ENCODE measurements around the gene PAWR.
"Not testable (repeated sequence)": the region's sequence is repeated elsewhere in the genome, so short reads cannot be mapped to it uniquely, and the experiment has no call there.

PAWR gene

DNA sequence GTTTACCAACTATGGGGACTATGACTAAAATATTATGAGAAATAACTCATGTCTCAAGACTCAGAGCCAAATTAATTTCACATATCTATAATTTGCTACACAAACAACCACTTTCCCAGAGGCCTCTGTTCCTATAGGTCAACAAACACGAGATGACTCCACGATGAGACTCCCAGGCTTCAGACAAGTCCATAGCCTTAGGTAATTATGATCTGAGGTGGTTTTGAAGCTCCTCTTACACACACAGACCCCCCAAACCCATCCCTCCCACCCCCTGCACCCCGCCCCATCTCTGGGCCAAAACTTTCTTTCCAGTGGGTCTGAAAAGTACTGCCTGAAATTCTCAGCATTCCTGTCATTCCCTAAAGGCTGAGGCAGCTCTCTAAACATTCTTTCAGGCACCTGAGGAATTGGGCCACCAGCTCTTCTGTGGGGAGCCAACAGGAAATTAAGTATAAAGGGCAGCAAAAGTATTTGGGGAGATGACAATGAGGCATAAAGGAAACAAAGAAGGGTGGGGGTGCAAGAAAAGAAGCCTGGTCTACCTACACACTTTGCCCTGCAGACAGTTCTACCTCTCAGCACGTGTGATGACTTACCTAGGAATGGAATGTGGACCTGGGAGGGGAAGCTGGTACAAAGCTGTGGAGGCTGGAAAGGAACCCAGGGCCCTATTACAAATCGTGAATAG is 143.6 kb downstream of the PAWR start:
- Histone ChIP-seq H4K20me1 (no peaks in the 10 kb centered on the region), H3K27me3 (no peaks in the 10 kb centered on the region), H3K36me3 (0 out of 22 replicates have a peak, but pooled peaks cover 0 to 5% (median 0%) of the 10 kb centered on the region in 11 experiments), H3K9ac (no peak overlapping the region), H3K4me1 (no peaks in the 10 kb centered on the region), H3K27ac (no peak overlapping the region), H3K4me2 (no peak overlapping the region), H3K9me3 (replicated peaks in 1 of 11) (peaks cover 0 to 22% (median 0%) of the 10 kb centered on the region in 11 experiments; a peak in 7 of 22 replicates), H3K4me3 (no peak overlapping the region)
- no peak for TF ChIP-seq Cebpa-rat (IDR thresholded peaks at IDR 0.05)

DNA sequence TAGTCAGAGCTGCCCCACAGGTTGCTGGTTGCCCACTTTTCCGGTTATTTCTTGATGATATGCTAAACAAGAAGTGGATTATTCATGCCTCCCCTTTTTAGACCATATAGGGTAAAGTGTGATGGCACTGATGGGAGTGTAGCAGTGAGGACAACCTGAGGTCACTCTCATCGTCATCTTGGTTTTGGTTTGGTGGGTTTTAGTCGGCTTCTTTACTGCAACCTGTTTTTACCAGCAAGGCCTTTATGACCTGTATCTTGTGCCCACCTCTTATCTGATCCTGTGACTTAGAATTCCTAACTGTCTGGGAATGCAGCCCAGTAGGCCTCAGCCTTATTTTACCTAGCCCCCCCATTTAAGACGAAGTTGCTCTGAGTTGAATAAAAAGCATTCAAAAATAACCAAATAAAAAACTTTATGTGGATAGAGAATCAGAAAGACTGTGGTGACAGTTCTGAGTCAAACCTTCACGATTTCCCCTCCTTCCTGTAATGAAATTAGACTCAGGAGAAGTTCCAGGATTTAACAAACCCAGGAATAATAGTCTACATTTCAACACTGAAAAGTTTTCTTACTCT is 144.2 kb downstream of the PAWR start:
- TF ChIP-seq Cebpa-rat (IDR thresholded peaks at IDR 0.05): no peak
- H3K4me3 ChIP-seq: no peak overlapping the region
- H4K20me1 ChIP-seq: no peaks in the 10 kb centered on the region
- no peak overlapping the region for H3K9ac ChIP-seq
- no peak overlapping the region for H3K4me2 ChIP-seq
- H3K27me3 ChIP-seq: no peaks in the 10 kb centered on the region
- no peaks in the 10 kb centered on the region for H3K36me3 ChIP-seq
- peaks cover 0 to 16% (median 0%) of the 10 kb centered on the region in 11 experiments; a peak in 6 of 22 replicates for H3K9me3 ChIP-seq (replicated peaks in 1 of 11)
- no peak overlapping the region for H3K27ac ChIP-seq
- H3K4me1 ChIP-seq: no peaks in the 10 kb centered on the region

DNA sequence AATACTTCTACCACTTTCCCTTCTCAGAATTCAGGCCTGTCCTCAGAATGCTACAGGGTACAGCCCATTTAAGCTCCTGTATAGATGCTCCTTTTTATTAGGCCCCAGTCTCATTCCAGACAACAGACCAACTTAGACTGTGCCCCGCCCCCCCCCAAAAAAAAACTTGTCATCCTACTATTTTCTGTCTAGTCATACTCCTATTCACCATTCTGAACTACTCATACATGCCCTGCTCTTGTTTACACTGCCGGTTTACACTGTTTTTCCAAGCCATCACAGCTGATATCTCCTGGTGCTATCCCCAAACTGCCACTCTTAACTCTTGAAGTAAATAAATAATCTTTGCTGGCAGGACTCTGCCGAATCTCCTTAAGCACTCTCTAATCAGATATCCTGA is 146.3 kb downstream of the PAWR start:
- not testable (repeated sequence) for H3K4me1 ChIP-seq; H3K9ac ChIP-seq; H4K20me1 ChIP-seq; H3K4me3 ChIP-seq; H3K4me2 ChIP-seq; H3K9me3 ChIP-seq (replicated peaks in 1 of 11); H3K36me3 ChIP-seq; H3K27ac ChIP-seq; H3K27me3 ChIP-seq

DNA sequence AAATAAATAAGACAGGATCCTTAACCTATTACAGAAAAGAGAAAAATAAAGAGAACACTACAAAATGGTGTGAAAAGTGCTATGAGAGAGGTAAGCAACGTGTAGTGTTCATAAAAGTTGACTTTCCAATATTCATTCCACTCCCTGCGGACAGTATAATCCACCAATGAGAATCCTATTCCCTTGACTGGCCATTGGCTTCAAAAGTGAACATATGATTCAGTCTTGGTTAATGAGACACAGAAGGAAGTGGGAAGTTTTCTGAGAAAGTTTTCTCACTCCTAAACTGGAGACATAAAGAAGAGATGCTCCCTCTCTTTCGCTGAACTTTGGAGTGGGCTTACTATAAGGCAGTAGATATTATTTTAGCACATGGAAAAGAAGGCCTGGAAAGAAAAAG is 153.1 kb downstream of the PAWR start:
- Histone ChIP-seq H3K9ac (no peak overlapping the region), H3K27ac (no peak overlapping the region), H4K20me1 (no peaks in the 10 kb centered on the region), H3K4me1 (no peaks in the 10 kb centered on the region), H3K9me3 (replicated peaks in 1 of 11) (no peaks in the 10 kb centered on the region), H3K27me3 (no peaks in the 10 kb centered on the region), H3K4me2 (no peak overlapping the region), H3K36me3 (no peaks in the 10 kb centered on the region), H3K4me3 (no peak overlapping the region)
- no peak for TF ChIP-seq Cebpa-rat (IDR thresholded peaks at IDR 0.05)

DNA sequence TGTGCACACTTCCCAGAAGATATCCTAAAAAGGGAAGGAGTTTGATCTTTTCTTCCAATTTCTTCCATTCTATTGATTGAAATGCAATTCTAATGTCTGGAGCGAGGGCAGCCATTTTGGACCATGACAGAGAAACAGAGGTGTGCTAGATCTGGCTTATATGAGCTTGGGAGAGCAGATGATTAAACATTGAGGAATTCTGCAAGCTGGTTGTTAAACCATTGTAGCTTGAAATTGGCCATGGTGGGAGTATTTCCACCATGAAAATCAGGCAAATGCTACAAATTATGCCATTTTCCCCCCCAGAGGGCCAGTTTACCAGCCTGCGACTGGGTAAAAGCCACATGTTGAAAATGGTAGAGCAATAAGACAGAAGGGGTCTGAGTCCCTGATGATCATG is 155.0 kb downstream of the PAWR start:
- Histone ChIP-seq H3K4me3 (no peak overlapping the region), H3K36me3 (no peaks in the 10 kb centered on the region), H3K4me2 (no peak overlapping the region), H3K4me1 (no peaks in the 10 kb centered on the region), H4K20me1 (no peaks in the 10 kb centered on the region), H3K27me3 (no peaks in the 10 kb centered on the region), H3K27ac (no peak overlapping the region), H3K9ac (no peak overlapping the region), H3K9me3 (replicated peaks in 1 of 11) (no peaks in the 10 kb centered on the region)
- no peak for TF ChIP-seq Cebpa-rat (IDR thresholded peaks at IDR 0.05)
